K562 (cell line): ENCODE measurements around the gene SETD1B. TPM values are rescaled to one million over a fixed set of nuclear protein-coding genes. Genes with fewer than 3 reads are reported as not detected.

Experiments
- CBFA2T3 ChIP-seq: fragments of 450-650 bp; IDR thresholded peaks from 2 replicates; pipeline ENCODE4 v1.6.1; 2017
- COPS2 ChIP-seq: fragments of 450-650 bp; conservative IDR thresholded peaks from 2 replicates; pipeline ENCODE4 v1.6.1; 2016; ENCODE audit warnings: mild to moderate bottlenecking, moderate library complexity
- DMBX1 ChIP-seq: fragments of 250-450 bp; sonication (Bioruptor Pico); IDR thresholded peaks from 2 replicates; pipeline ENCODE4 v1.8.0; 2022; ENCODE audit warnings: inconsistent platforms, mild to moderate bottlenecking, moderate library complexity, borderline replicate concordance
- ETV5 ChIP-seq: sonication (generic); formaldehyde crosslinking; IDR thresholded peaks from 2 replicates; pipeline ENCODE4 v1.4.0; 2020; ENCODE audit warnings: low read depth, mild to moderate bottlenecking, missing genetic modification reagents
- FOXP1 ChIP-seq: sonication (generic); formaldehyde crosslinking; IDR thresholded peaks from 2 replicates; pipeline ENCODE4 v1.8.0; 2022; ENCODE audit warnings: mild to moderate bottlenecking, missing genetic modification reagents
- GABPB1 ChIP-seq: sonication (generic); formaldehyde crosslinking; IDR thresholded peaks from 2 replicates; pipeline ENCODE4 v1.8.0; 2022; ENCODE audit warnings: mild to moderate bottlenecking, missing genetic modification reagents
- HLTF ChIP-seq: fragments of 450-650 bp; IDR thresholded peaks from 2 replicates; pipeline ENCODE4 v1.6.1; 2016
- MAFF ChIP-seq: IDR thresholded peaks from 2 replicates; pipeline ENCODE4 v1.6.1; 2012; ENCODE audit warnings: low read length, improper control_type of control experiment
- NFATC3 ChIP-seq: fragments of 450-650 bp; IDR thresholded peaks from 2 replicates; pipeline ENCODE4 v1.6.1; 2017; ENCODE audit warnings: mild to moderate bottlenecking
- NUFIP1 ChIP-seq: fragments of 450-650 bp; IDR thresholded peaks from 2 replicates; pipeline ENCODE4 v1.6.1; 2018; ENCODE audit not compliant: partially characterized antibody
- POLR2H ChIP-seq: IDR thresholded peaks from 2 replicates; pipeline ENCODE4 v1.6.1; 2016; ENCODE audit warnings: missing genetic modification characterization, low read depth, mild to moderate bottlenecking, control low read depth, missing compliant biosample characterization, moderate library complexity
- POLR3A ChIP-seq: IDR thresholded peaks from 2 replicates; pipeline ENCODE4 v1.6.1; 2011; ENCODE audit warnings: borderline replicate concordance, mild to moderate bottlenecking, moderate library complexity; ENCODE audit not compliant: insufficient read length, insufficient read depth; ENCODE audit errors: extremely low read depth
- SIN3A ChIP-seq, 2 experiments: fragments of 150-350 bp in 1 of 2; IDR thresholded peaks; 2 replicates each; pipeline ENCODE4 v1.6.1; 2011 to 2016; ENCODE audit warnings: borderline replicate concordance in 2 of 2, low read depth in 2 of 2, low read length in 2 of 2, mild to moderate bottlenecking in 2 of 2, moderate library complexity in 2 of 2; ENCODE audit not compliant: control insufficient read depth in 1 of 2
- SIN3B ChIP-seq: fragments of 450-650 bp; IDR thresholded peaks from 2 replicates; pipeline ENCODE4 v1.6.1; 2017; ENCODE audit warnings: low read depth, mild to moderate bottlenecking, moderate library complexity
- TAL1 ChIP-seq: fragments of 450-650 bp; IDR thresholded peaks from 2 replicates; pipeline ENCODE4 v1.6.1; 2016; ENCODE audit warnings: mild to moderate bottlenecking
- ZBTB49 ChIP-seq: sonication (generic); formaldehyde crosslinking; IDR thresholded peaks from 2 replicates; pipeline ENCODE4 v1.8.0; 2022; ENCODE audit warnings: missing genetic modification reagents, mild to moderate bottlenecking, borderline replicate concordance
- ZEB2 ChIP-seq: fragments of 450-650 bp; IDR thresholded peaks from 2 replicates; pipeline ENCODE4 v1.6.1; 2016
- ZNF174 ChIP-seq: fragments of 250-450 bp; sonication (Bioruptor Pico); IDR thresholded peaks from 2 replicates; pipeline ENCODE4 v1.4.0; 2020; ENCODE audit warnings: mild to moderate bottlenecking
- ZNF311 ChIP-seq: fragments of 250-450 bp; sonication (Bioruptor Pico); IDR thresholded peaks from 2 replicates; pipeline ENCODE4 v1.4.0; 2020; ENCODE audit warnings: mild to moderate bottlenecking, moderate library complexity
- ZNF347 ChIP-seq: fragments of 450-650 bp; formaldehyde crosslinking; IDR thresholded peaks from 2 replicates; pipeline ENCODE4 v1.4.0; 2020; ENCODE audit warnings: low read depth, mild to moderate bottlenecking, moderate library complexity
- ZNF586 ChIP-seq: fragments of 450-650 bp; formaldehyde crosslinking; conservative IDR thresholded peaks from 2 replicates; pipeline ENCODE4 v1.4.0; 2020; ENCODE audit warnings: mild to moderate bottlenecking, moderate library complexity
- ZNF717 ChIP-seq: fragments of 250-450 bp; sonication (Bioruptor Pico); IDR thresholded peaks from 2 replicates; pipeline ENCODE4 v1.5.0; 2021
- ZNF740 ChIP-seq, 3 experiments: fragments of 200-800 bp in 1 of 3; sonication (Bioruptor generic) in 1 of 3; sonication (generic) in 1 of 3; formaldehyde crosslinking in 1 of 3; IDR thresholded peaks; 2 replicates each; pipeline versions ENCODE4 v1.6.1 to v1.8.0; 2016 to 2022; ENCODE audit warnings: mild to moderate bottlenecking in 2 of 3, missing compliant biosample characterization in 2 of 3, missing genetic modification characterization in 2 of 3, missing genetic modification reagents in 1 of 3
- ZNF79 ChIP-seq: fragments of 250-450 bp; sonication (Bioruptor Pico); IDR thresholded peaks from 2 replicates; pipeline ENCODE4 v1.4.0; 2020; ENCODE audit warnings: low read depth, mild to moderate bottlenecking, moderate library complexity
- polyA plus RNA-seq, 8 experiments: library from polyadenylated mRNA; depleted of rRNA in 4 of 8; stranded (reverse) in 5 of 8; unstranded in 3 of 8; fragments of >200 nt; fragmentation: Nextera tagmentation in 2 of 8; fragmentation: Illumina TruSeq in 1 of 8; extraction: Ambion mirVana in 2 of 8; extraction: Trizol in 1 of 8; gene quantifications; 2 replicates each; pipeline versions ENCODE4 v1.2.1 to v1.2.3, GENCODE V29; 2011 to 2014; ENCODE audit warnings: inconsistent platforms in 1 of 8, missing spikeins in 1 of 8
- total RNA-seq, 7 experiments: library from RNA; depleted of rRNA in 6 of 7; stranded (reverse); fragments of >200 nt in 6 of 7; fragmentation: Illumina TruSeq in 2 of 7; extraction: Trizol in 2 of 7; gene quantifications; 2 replicates each; pipeline versions ENCODE4 v1.2.1 to v1.2.3, GENCODE V29; 2011 to 2021; ENCODE audit warnings: low replicate concordance in 1 of 7

SETD1B gene
- total and polyA plus RNA-seq, 9 of the 15 experiments (the other 6 are each of a cell fraction or from before 2014, with no cell fraction given): 0.48 to 26.6 (median 2.3) TPM

GRCh38 chr12:121797937-121798786 is 5.6 kb upstream of the SETD1B start (continued):
- TF ChIP-seq FOXP1 (CRISPR knock-in tag) (no peak), ZNF311 (no peak), ZNF717 (CRISPR knock-in tag) (no peak), GABPB1 (CRISPR knock-in tag) (0 out of 2 replicates have a peak, but pooled peaks have one; percentile 15), COPS2 (no peak), POLR2H (tag) (no peak), CBFA2T3 (peak; percentile 49; the same call in 1 of the 2 replicates), ZNF586 (CRISPR knock-in tag) (no peak), DMBX1 (peak; percentile 62; the same call in 1 of the 2 replicates), ETV5 (CRISPR knock-in tag) (no peak), NUFIP1 (no peak), NFATC3 (no peak), ZBTB49 (CRISPR knock-in tag) (no peak), SIN3B (no peak), MAFF (no peak), SIN3A (IDR thresholded peaks at IDR 0.05; ENCODE audit: borderline replicate concordance in 2 of 2, control insufficient read depth in 1 of 2, low read depth in 2 of 2, low read length in 2 of 2) (peak in 1 of 2 experiments; percentile 67; a peak in 2 of 4 replicates), POLR3A (no peak), ZEB2 (no peak), HLTF (no peak), ZNF174 (CRISPR knock-in tag) (no peak), ZNF347 (CRISPR knock-in tag) (no peak), ZNF740 (CRISPR knock-in tag; IDR thresholded peaks at IDR 0.05) (no peak), ZNF740 (tag; IDR thresholded peaks at IDR 0.05) (no peak), TAL1 (no peak), ZNF79 (CRISPR knock-in tag) (no peak)
